WTC11 (cell line): Measurements from ENCODE around the gene TSHZ1. TPM values are rescaled to one million over a fixed set of nuclear protein-coding genes. Genes with fewer than 3 reads are reported as not detected.

Experiments
- ATAC-seq: fragments of 200-7000 bp; cut with Tn5 transposase; 2 replicates; pipeline ENCODE4 v1.10.0; 2021; ENCODE audit warnings: mild to moderate bottlenecking, moderate library complexity
- CTCF ChIA-PET: fragments of 300-600 bp; sonication (Branson Sonifier 250); formaldehyde crosslinking; loops from one replicate; lab custom pipeline; 2021; ENCODE audit warnings: antibody characterized with exemption; lab: Charles Lee
- POLR2A ChIA-PET: fragments of 350-600 bp; sonication (Branson Sonifier 250); formaldehyde crosslinking; loops from one replicate; lab custom pipeline; 2021; ENCODE audit warnings: antibody characterized with exemption; lab: Charles Lee
- DNase-seq: peaks from one replicate; pipeline ENCODE4 v3.0.0; 2021; ENCODE audit warnings: low spot score
- H3K27ac Mint-ChIP-seq: 2 replicates; pipeline ENCODE4 v1.8.0; 2021; ENCODE audit warnings: mixed read lengths
- H3K27me3 Mint-ChIP-seq: 2 replicates; pipeline ENCODE4 v1.8.0; 2021; ENCODE audit warnings: low read depth, mild to moderate bottlenecking, moderate library complexity, mixed read lengths
- H3K36me3 Mint-ChIP-seq: 2 replicates; pipeline ENCODE4 v1.8.0; 2021; ENCODE audit warnings: mixed read lengths
- H3K4me1 Mint-ChIP-seq: 2 replicates; pipeline ENCODE4 v1.8.0; 2022; ENCODE audit warnings: mixed read lengths
- H3K4me3 Mint-ChIP-seq: 2 replicates; pipeline ENCODE4 v1.8.0; 2021; ENCODE audit warnings: mild to moderate bottlenecking, moderate library complexity, mixed read lengths
- H3K9me3 Mint-ChIP-seq: 2 replicates; pipeline ENCODE4 v1.8.0; 2021; ENCODE audit warnings: mixed read lengths
- CREB1 ChIP-seq: sonication (generic); formaldehyde crosslinking; IDR thresholded peaks from 2 replicates; pipeline ENCODE4 v1.8.0; 2023; ENCODE audit warnings: mild to moderate bottlenecking, missing genetic modification reagents
- JUN ChIP-seq: sonication (generic); formaldehyde crosslinking; IDR thresholded peaks from 2 replicates; pipeline ENCODE4 v1.8.0; 2023; ENCODE audit warnings: mild to moderate bottlenecking, missing genetic modification reagents
- MXD4 ChIP-seq: fragments of 250-450 bp; sonication (Bioruptor Pico); IDR thresholded peaks from 2 replicates; pipeline ENCODE4 v1.8.0; 2021; ENCODE audit warnings: mild to moderate bottlenecking, moderate library complexity, borderline replicate concordance
- NR3C1 ChIP-seq: sonication (generic); formaldehyde crosslinking; conservative IDR thresholded peaks from 2 replicates; pipeline ENCODE4 v1.8.1; 2023; ENCODE audit warnings: low read depth, mild to moderate bottlenecking, missing genetic modification reagents
- OVOL2 ChIP-seq: fragments of 250-450 bp; sonication (Bioruptor Pico); IDR thresholded peaks from 2 replicates; pipeline ENCODE4 v1.9.0; 2021; ENCODE audit warnings: mild to moderate bottlenecking, borderline replicate concordance
- TEAD4 ChIP-seq: sonication (generic); formaldehyde crosslinking; IDR thresholded peaks from 2 replicates; pipeline ENCODE4 v1.8.0; 2022; ENCODE audit warnings: mild to moderate bottlenecking, missing genetic modification reagents
- total RNA-seq: library from RNA; stranded (reverse); gene quantifications from 3 replicates; pipeline ENCODE4 v1.2.3, GENCODE V29; 2021
- TF ChIP-seq, protein P1 (sequence below): sonication (generic); formaldehyde crosslinking; IDR thresholded peaks from 2 replicates; pipeline ENCODE4 v1.8.0; 2023; ENCODE audit warnings: missing genetic modification reagents, mild to moderate bottlenecking, borderline replicate concordance
- TF ChIP-seq, protein P2 (sequence below): sonication (generic); formaldehyde crosslinking; IDR thresholded peaks from 2 replicates; pipeline ENCODE4 v1.8.0; 2022; ENCODE audit warnings: mild to moderate bottlenecking, missing genetic modification reagents
- TF ChIP-seq, protein P3 (sequence below): sonication (generic); formaldehyde crosslinking; IDR thresholded peaks from 2 replicates; pipeline ENCODE4 v1.8.0; 2023; ENCODE audit warnings: mild to moderate bottlenecking, missing genetic modification reagents
- TF ChIP-seq, protein P4 (sequence below): fragments of 250-450 bp; sonication (Bioruptor Pico); IDR thresholded peaks from 2 replicates; pipeline ENCODE4 v1.9.0; 2021; ENCODE audit warnings: mild to moderate bottlenecking
- TF ChIP-seq, protein P5 (sequence below): sonication (generic); formaldehyde crosslinking; IDR thresholded peaks from 2 replicates; pipeline ENCODE4 v1.8.1; 2023; ENCODE audit warnings: mild to moderate bottlenecking, missing genetic modification reagents, moderate library complexity
- TF ChIP-seq, protein P6 (sequence below): sonication (generic); formaldehyde crosslinking; IDR thresholded peaks from 2 replicates; pipeline ENCODE4 v1.8.1; 2023; ENCODE audit warnings: mild to moderate bottlenecking, missing genetic modification reagents, moderate library complexity
- TF ChIP-seq, protein P7 (sequence below): sonication (generic); formaldehyde crosslinking; IDR thresholded peaks from 2 replicates; pipeline ENCODE4 v1.8.0; 2023; ENCODE audit warnings: missing genetic modification reagents
- TF ChIP-seq, protein P8 (sequence below): sonication (generic); formaldehyde crosslinking; IDR thresholded peaks from 2 replicates; pipeline ENCODE4 v1.8.0; 2022; ENCODE audit warnings: mild to moderate bottlenecking, missing genetic modification reagents
- TF ChIP-seq, protein P9 (sequence below): sonication (generic); formaldehyde crosslinking; IDR thresholded peaks from 2 replicates; pipeline ENCODE4 v1.8.0; 2022; ENCODE audit warnings: mild to moderate bottlenecking, missing genetic modification reagents

TSHZ1 gene
- total RNA-seq, 1 experiment from 2014 or later: 2.9 TPM

DNA sequence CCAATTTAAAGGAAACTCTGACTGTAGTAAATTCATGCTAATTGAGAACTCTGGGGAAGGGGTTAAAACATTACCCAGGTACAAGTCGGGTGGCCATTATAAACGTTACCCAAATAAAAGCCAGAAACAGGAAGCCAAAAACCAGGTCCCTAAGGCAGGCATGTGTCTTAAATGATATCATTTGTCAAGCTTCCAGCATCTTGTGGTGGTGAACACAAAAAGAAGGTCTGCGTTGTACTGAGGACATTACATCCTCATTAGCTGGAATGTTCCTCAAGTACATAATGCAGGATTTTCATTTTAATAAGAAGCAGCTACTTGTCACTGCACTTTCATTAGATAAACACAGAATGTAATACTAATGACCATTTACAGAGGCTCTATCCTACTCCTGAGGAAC is 12.6 kb upstream of the TSHZ1 start:
- Mint-ChIP-seq H3K27me3 (peaks cover 20% of the 10 kb centered on the region), H3K4me3 (no peak overlapping the region), H3K9me3 (no peaks in the 10 kb centered on the region), H3K27ac (no peak overlapping the region), H3K36me3 (peaks cover 4% of the 10 kb centered on the region; the same call in 1 of the 2 replicates), H3K4me1 (peaks cover 16% of the 10 kb centered on the region)
- CTCF ChIA-PET: interaction anchor here (0.6 kb wide), 1 partner anchor 1052 kb away, joined by 3 read pairs; no protein-coding TSS in a partner anchor
- POLR2A ChIA-PET: no interaction called here
- TF ChIP-seq, protein P1, sequence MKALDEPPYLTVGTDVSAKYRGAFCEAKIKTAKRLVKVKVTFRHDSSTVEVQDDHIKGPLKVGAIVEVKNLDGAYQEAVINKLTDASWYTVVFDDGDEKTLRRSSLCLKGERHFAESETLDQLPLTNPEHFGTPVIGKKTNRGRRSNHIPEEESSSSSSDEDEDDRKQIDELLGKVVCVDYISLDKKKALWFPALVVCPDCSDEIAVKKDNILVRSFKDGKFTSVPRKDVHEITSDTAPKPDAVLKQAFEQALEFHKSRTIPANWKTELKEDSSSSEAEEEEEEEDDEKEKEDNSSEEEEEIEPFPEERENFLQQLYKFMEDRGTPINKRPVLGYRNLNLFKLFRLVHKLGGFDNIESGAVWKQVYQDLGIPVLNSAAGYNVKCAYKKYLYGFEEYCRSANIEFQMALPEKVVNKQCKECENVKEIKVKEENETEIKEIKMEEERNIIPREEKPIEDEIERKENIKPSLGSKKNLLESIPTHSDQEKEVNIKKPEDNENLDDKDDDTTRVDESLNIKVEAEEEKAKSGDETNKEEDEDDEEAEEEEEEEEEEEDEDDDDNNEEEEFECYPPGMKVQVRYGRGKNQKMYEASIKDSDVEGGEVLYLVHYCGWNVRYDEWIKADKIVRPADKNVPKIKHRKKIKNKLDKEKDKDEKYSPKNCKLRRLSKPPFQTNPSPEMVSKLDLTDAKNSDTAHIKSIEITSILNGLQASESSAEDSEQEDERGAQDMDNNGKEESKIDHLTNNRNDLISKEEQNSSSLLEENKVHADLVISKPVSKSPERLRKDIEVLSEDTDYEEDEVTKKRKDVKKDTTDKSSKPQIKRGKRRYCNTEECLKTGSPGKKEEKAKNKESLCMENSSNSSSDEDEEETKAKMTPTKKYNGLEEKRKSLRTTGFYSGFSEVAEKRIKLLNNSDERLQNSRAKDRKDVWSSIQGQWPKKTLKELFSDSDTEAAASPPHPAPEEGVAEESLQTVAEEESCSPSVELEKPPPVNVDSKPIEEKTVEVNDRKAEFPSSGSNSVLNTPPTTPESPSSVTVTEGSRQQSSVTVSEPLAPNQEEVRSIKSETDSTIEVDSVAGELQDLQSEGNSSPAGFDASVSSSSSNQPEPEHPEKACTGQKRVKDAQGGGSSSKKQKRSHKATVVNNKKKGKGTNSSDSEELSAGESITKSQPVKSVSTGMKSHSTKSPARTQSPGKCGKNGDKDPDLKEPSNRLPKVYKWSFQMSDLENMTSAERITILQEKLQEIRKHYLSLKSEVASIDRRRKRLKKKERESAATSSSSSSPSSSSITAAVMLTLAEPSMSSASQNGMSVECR (CRISPR knock-in tag): no peak
- no peak for TF ChIP-seq NR3C1
- TF ChIP-seq, protein P2, sequence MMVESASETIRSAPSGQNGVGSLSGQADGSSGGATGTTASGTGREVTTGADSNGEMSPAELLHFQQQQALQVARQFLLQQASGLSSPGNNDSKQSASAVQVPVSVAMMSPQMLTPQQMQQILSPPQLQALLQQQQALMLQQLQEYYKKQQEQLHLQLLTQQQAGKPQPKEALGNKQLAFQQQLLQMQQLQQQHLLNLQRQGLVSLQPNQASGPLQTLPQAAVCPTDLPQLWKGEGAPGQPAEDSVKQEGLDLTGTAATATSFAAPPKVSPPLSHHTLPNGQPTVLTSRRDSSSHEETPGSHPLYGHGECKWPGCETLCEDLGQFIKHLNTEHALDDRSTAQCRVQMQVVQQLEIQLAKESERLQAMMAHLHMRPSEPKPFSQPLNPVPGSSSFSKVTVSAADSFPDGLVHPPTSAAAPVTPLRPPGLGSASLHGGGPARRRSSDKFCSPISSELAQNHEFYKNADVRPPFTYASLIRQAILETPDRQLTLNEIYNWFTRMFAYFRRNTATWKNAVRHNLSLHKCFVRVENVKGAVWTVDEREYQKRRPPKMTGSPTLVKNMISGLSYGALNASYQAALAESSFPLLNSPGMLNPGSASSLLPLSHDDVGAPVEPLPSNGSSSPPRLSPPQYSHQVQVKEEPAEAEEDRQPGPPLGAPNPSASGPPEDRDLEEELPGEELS (CRISPR knock-in tag): no peak
- TF ChIP-seq, protein P3, sequence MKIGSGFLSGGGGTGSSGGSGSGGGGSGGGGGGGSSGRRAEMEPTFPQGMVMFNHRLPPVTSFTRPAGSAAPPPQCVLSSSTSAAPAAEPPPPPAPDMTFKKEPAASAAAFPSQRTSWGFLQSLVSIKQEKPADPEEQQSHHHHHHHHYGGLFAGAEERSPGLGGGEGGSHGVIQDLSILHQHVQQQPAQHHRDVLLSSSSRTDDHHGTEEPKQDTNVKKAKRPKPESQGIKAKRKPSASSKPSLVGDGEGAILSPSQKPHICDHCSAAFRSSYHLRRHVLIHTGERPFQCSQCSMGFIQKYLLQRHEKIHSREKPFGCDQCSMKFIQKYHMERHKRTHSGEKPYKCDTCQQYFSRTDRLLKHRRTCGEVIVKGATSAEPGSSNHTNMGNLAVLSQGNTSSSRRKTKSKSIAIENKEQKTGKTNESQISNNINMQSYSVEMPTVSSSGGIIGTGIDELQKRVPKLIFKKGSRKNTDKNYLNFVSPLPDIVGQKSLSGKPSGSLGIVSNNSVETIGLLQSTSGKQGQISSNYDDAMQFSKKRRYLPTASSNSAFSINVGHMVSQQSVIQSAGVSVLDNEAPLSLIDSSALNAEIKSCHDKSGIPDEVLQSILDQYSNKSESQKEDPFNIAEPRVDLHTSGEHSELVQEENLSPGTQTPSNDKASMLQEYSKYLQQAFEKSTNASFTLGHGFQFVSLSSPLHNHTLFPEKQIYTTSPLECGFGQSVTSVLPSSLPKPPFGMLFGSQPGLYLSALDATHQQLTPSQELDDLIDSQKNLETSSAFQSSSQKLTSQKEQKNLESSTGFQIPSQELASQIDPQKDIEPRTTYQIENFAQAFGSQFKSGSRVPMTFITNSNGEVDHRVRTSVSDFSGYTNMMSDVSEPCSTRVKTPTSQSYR (CRISPR knock-in tag): no peak
- no peak for ATAC-seq
- no peak for DNase-seq

DNA sequence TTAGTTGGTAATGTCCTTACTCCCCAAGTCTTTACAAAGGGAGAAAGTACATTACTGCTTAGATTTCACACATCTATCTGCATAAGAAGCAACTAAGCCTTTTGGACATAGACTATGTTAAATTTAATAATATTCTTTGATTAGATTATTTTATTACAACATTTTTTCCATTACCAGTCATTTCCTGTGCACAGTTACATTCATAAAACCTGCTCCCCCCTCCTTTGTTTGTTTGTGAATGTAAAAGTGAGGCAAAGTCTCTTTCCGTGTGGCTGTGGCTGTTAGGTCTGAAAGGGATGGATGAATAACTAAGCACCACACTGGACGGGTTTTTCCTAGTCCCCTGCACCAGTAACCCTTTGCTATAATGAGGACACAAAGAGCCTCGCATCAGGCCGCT is 11.3 kb upstream of the TSHZ1 start:
- TF ChIP-seq, protein P4, sequence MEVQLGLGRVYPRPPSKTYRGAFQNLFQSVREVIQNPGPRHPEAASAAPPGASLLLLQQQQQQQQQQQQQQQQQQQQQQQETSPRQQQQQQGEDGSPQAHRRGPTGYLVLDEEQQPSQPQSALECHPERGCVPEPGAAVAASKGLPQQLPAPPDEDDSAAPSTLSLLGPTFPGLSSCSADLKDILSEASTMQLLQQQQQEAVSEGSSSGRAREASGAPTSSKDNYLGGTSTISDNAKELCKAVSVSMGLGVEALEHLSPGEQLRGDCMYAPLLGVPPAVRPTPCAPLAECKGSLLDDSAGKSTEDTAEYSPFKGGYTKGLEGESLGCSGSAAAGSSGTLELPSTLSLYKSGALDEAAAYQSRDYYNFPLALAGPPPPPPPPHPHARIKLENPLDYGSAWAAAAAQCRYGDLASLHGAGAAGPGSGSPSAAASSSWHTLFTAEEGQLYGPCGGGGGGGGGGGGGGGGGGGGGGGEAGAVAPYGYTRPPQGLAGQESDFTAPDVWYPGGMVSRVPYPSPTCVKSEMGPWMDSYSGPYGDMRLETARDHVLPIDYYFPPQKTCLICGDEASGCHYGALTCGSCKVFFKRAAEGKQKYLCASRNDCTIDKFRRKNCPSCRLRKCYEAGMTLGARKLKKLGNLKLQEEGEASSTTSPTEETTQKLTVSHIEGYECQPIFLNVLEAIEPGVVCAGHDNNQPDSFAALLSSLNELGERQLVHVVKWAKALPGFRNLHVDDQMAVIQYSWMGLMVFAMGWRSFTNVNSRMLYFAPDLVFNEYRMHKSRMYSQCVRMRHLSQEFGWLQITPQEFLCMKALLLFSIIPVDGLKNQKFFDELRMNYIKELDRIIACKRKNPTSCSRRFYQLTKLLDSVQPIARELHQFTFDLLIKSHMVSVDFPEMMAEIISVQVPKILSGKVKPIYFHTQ (CRISPR knock-in tag): no peak
- TF ChIP-seq, protein P5, sequence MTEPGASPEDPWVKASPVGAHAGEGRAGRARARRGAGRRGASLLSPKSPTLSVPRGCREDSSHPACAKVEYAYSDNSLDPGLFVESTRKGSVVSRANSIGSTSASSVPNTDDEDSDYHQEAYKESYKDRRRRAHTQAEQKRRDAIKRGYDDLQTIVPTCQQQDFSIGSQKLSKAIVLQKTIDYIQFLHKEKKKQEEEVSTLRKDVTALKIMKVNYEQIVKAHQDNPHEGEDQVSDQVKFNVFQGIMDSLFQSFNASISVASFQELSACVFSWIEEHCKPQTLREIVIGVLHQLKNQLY (CRISPR knock-in tag): no peak
- TF ChIP-seq TEAD4 (CRISPR knock-in tag): no peak
- CTCF ChIA-PET: no interaction called here
- H3K27me3 Mint-ChIP-seq: peaks cover 33% of the 10 kb centered on the region
- no peak overlapping the region for H3K27ac Mint-ChIP-seq
- peaks cover 4% of the 10 kb centered on the region; the same call in 1 of the 2 replicates for H3K36me3 Mint-ChIP-seq
- POLR2A ChIA-PET: no interaction called here
- H3K9me3 Mint-ChIP-seq: no peaks in the 10 kb centered on the region
- H3K4me3 Mint-ChIP-seq: no peak overlapping the region
- H3K4me1 Mint-ChIP-seq: peaks cover 20% of the 10 kb centered on the region
- ATAC-seq: no peak
- DNase-seq: no peak

DNA sequence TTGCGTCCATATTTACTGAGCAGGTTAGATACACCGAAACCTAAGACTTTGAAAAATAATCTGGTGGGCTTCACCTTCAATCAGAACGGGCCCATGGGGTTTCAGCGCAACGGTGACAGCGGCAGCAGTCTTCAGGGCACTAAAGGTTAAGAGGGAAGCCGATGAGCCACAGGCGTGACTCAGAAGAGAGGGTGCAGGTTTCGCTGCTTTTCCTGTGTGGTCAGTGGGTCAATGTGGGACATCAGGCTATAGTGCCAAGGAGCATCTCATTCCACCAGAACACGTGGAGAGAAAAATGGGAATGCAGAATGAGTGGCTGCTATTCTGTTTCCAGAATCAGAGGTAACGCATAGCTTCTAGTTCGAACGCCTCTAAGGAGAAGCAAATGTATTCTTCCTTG is 10.5 kb upstream of the TSHZ1 start:
- no peak overlapping the region for H3K4me3 Mint-ChIP-seq
- peaks cover 4% of the 10 kb centered on the region; the same call in 1 of the 2 replicates for H3K36me3 Mint-ChIP-seq
- no peaks in the 10 kb centered on the region for H3K9me3 Mint-ChIP-seq
- H3K27ac Mint-ChIP-seq: no peak overlapping the region
- ATAC-seq (no peak), DNase-seq (no peak)
- ChIA-PET CTCF (no interaction called here), POLR2A (no interaction called here)
- H3K4me1 Mint-ChIP-seq: peaks cover 21% of the 10 kb centered on the region
- H3K27me3 Mint-ChIP-seq: peaks cover 40% of the 10 kb centered on the region
- no peak for TF ChIP-seq JUN (CRISPR knock-in tag)
- TF ChIP-seq, protein P6, sequence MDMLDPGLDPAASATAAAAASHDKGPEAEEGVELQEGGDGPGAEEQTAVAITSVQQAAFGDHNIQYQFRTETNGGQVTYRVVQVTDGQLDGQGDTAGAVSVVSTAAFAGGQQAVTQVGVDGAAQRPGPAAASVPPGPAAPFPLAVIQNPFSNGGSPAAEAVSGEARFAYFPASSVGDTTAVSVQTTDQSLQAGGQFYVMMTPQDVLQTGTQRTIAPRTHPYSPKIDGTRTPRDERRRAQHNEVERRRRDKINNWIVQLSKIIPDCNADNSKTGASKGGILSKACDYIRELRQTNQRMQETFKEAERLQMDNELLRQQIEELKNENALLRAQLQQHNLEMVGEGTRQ (CRISPR knock-in tag): no peak
- no peak for TF ChIP-seq CREB1 (CRISPR knock-in tag)
- TF ChIP-seq, protein P7, sequence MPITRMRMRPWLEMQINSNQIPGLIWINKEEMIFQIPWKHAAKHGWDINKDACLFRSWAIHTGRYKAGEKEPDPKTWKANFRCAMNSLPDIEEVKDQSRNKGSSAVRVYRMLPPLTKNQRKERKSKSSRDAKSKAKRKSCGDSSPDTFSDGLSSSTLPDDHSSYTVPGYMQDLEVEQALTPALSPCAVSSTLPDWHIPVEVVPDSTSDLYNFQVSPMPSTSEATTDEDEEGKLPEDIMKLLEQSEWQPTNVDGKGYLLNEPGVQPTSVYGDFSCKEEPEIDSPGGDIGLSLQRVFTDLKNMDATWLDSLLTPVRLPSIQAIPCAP (CRISPR knock-in tag): no peak
- no peak for TF ChIP-seq OVOL2 (CRISPR knock-in tag)
- TF ChIP-seq, protein P8, sequence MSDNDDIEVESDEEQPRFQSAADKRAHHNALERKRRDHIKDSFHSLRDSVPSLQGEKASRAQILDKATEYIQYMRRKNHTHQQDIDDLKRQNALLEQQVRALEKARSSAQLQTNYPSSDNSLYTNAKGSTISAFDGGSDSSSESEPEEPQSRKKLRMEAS (CRISPR knock-in tag): no peak
- no peak for TF ChIP-seq MXD4 (CRISPR knock-in tag)
- TF ChIP-seq, protein P9, sequence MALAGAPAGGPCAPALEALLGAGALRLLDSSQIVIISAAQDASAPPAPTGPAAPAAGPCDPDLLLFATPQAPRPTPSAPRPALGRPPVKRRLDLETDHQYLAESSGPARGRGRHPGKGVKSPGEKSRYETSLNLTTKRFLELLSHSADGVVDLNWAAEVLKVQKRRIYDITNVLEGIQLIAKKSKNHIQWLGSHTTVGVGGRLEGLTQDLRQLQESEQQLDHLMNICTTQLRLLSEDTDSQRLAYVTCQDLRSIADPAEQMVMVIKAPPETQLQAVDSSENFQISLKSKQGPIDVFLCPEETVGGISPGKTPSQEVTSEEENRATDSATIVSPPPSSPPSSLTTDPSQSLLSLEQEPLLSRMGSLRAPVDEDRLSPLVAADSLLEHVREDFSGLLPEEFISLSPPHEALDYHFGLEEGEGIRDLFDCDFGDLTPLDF (CRISPR knock-in tag): no peak
